ENCODE measurements around the gene CSNK2A3.
"Not testable (repeated sequence)": the region's sequence is repeated elsewhere in the genome, so short reads cannot be mapped to it uniquely, and the experiment has no call there.

The CSNK2A3 gene

GRCh38 chr11:11352878-11353277, at the start of gene CSNK2A3:
TSS of gene CSNK2A3 (minus strand) at chr11:11353250. CDS start at chr11:11353119, 131 bp downstream.
- not testable (repeated sequence) for DNase-seq

GRCh38 chr11:11401960-11402535, 49.0 kb upstream of the CSNK2A3 start:
- no peak for DNase-seq

GRCh38 chr11:11400635-11401232, 47.7 kb upstream of the CSNK2A3 start:
- no peak for DNase-seq

- no peak for DNase-seq
These were observed 47.1 kb upstream of the CSNK2A3 start for GRCh38 chr11:11400121-11400520.

- no peak for DNase-seq
These were observed 44.7 kb upstream of the CSNK2A3 start for GRCh38 chr11:11397781-11398180.

- no peak for DNase-seq
These were observed 44.0 kb upstream of the CSNK2A3 start for GRCh38 chr11:11397036-11397415.

- DNase-seq, result no peak
These were observed 43.4 kb upstream of the CSNK2A3 start for GRCh38 chr11:11396301-11397035.

GRCh38 chr11:11395126-11395525, 42.1 kb upstream of the CSNK2A3 start:
- DNase-seq, result no peak

- DNase-seq, result no peak
These were observed 41.2 kb upstream of the CSNK2A3 start for GRCh38 chr11:11394241-11394640.

GRCh38 chr11:11391796-11392463, 38.9 kb upstream of the CSNK2A3 start:
- DNase-seq, result no peak

- no peak for DNase-seq
These were observed 38.1 kb upstream of the CSNK2A3 start for GRCh38 chr11:11391169-11391568.

- no peak for DNase-seq
These were observed 37.2 kb upstream of the CSNK2A3 start for GRCh38 chr11:11390068-11390771.

- DNase-seq, result no peak
These were observed 36.2 kb upstream of the CSNK2A3 start for GRCh38 chr11:11389238-11389637.

GRCh38 chr11:11387622-11388305, 34.7 kb upstream of the CSNK2A3 start:
- no peak for DNase-seq

- no peak for DNase-seq
These were observed 34.2 kb upstream of the CSNK2A3 start for GRCh38 chr11:11387207-11387606.

GRCh38 chr11:11384829-11385228, 31.8 kb upstream of the CSNK2A3 start:
- DNase-seq, result no peak

- DNase-seq, result no peak
These were observed 30.9 kb upstream of the CSNK2A3 start for GRCh38 chr11:11383995-11384394.

GRCh38 chr11:11382858-11383532, 29.9 kb upstream of the CSNK2A3 start:
- DNase-seq, result no peak

- DNase-seq, result no peak
These were observed 28.5 kb upstream of the CSNK2A3 start for GRCh38 chr11:11381471-11382105.

- no peak for DNase-seq
These were observed 27.8 kb upstream of the CSNK2A3 start for GRCh38 chr11:11380883-11381282.

GRCh38 chr11:11380340-11380739, 27.3 kb upstream of the CSNK2A3 start:
- DNase-seq, result no peak
